NCI-H2107 (cell line): Measurements from ENCODE around the gene NAP1L3.
A peak's percentile ranks its signal among the peaks of the same experiment; 100 is the strongest.

Experiments used
- DNase-seq: peaks from one replicate; lab custom pipeline; 2025; lab: John Stamatoyannopoulos, UW

The NAP1L3 gene

GRCh38 chrX:93673056-93673868 lies at the start of gene NAP1L3:
Gene NAP1L3 (minus strand): TSS chrX:93673578. CDS start chrX:93673304, 274 bp downstream.
- DNase-seq = peak; percentile 12

GRCh38 chrX:93711076-93711475 lies 37.7 kb upstream of the NAP1L3 start:
- no peak for DNase-seq

- no peak for DNase-seq
These were observed 30.3 kb upstream of the NAP1L3 start for GRCh38 chrX:93703701-93704100.

GRCh38 chrX:93695981-93696380 lies 22.6 kb upstream of the NAP1L3 start:
- DNase-seq = no peak

- no peak for DNase-seq
These were observed 492 bp upstream of the NAP1L3 start, which contains the start of gene FAM133A for GRCh38 chrX:93673869-93674271. Gene FAM133A (plus strand): TSS chrX:93674206. CDS start chrX:93709420, 35,214 bp downstream.

GRCh38 chrX:93660575-93660974 lies 12.8 kb downstream of the NAP1L3 start:
- no peak for DNase-seq

- no peak for DNase-seq
These were observed 24.0 kb downstream of the NAP1L3 start for GRCh38 chrX:93649381-93649780.

GRCh38 chrX:93637591-93637990 lies 35.8 kb downstream of the NAP1L3 start:
- no peak for DNase-seq
